GM12878 (cell line): ENCODE data around the gene ITPR2. TPM values are rescaled to one million over a fixed set of nuclear protein-coding genes. Genes with fewer than 3 reads are reported as not detected.

Experiments
- ATF2 ChIP-seq: IDR thresholded peaks from 2 replicates; pipeline ENCODE4 v1.6.1; 2012; ENCODE audit warnings: low read length, inconsistent platforms
- BMI1 ChIP-seq: fragments of 450-650 bp; IDR thresholded peaks from 2 replicates; pipeline ENCODE4 v1.6.1; 2016; ENCODE audit warnings: mild to moderate bottlenecking, moderate library complexity, borderline replicate concordance
- CBX5 ChIP-seq: sonication (generic); IDR thresholded peaks from 2 replicates; pipeline ENCODE4 v1.6.1; 2016; ENCODE audit warnings: low read depth, moderate library complexity, mild to moderate bottlenecking, inconsistent platforms
- CEBPB ChIP-seq, 2 experiments: fragments of 150-350 bp in 1 of 2; IDR thresholded peaks; 2 replicates each; pipeline ENCODE4 v1.6.1; 2012 to 2014; ENCODE audit warnings: low read depth in 2 of 2, low read length in 2 of 2, borderline replicate concordance in 1 of 2, inconsistent platforms in 1 of 2
- E2F4 ChIP-seq: IDR thresholded peaks from 2 replicates; pipeline ENCODE4 v1.6.1; 2012; ENCODE audit warnings: low read depth, low read length, improper control_type of control experiment
- EGR1 ChIP-seq, 2 experiments: IDR thresholded peaks; 1 replicate in 1 of 2; 2 replicates in 1 of 2; pipeline ENCODE4 v1.6.1; 2011 to 2012; ENCODE audit warnings: low read depth in 2 of 2, low read length in 2 of 2, borderline replicate concordance in 1 of 2, mild to moderate bottlenecking in 1 of 2, moderate library complexity in 1 of 2
- HDAC2 ChIP-seq: fragments of 200-600 bp; sonication (generic); IDR thresholded peaks from 2 replicates; pipeline ENCODE4 v1.6.1; 2017
- IKZF1 ChIP-seq: fragments of 450-650 bp; conservative IDR thresholded peaks from 2 replicates; pipeline ENCODE4 v1.6.1; 2017; ENCODE audit warnings: antibody characterized with exemption, mild to moderate bottlenecking
- KDM1A ChIP-seq: fragments of 200-600 bp; sonication (generic); IDR thresholded peaks from 2 replicates; pipeline ENCODE4 v1.6.1; 2016; ENCODE audit warnings: borderline replicate concordance
- MYC ChIP-seq: IDR thresholded peaks from 2 replicates; pipeline ENCODE4 v1.6.1; 2011; ENCODE audit warnings: mild to moderate bottlenecking, low read length, moderate library complexity, inconsistent platforms; ENCODE audit not compliant: insufficient read depth, insufficient replicate concordance, insufficient read length, severe bottlenecking
- NFXL1 ChIP-seq: fragments of 450-650 bp; IDR thresholded peaks from 2 replicates; pipeline ENCODE4 v1.6.1; 2017; ENCODE audit warnings: antibody characterized with exemption, mild to moderate bottlenecking, borderline replicate concordance
- NR2C1 ChIP-seq: fragments of 450-650 bp; IDR thresholded peaks from 2 replicates; pipeline ENCODE4 v1.6.1; 2017; ENCODE audit warnings: antibody characterized with exemption, mild to moderate bottlenecking, moderate library complexity
- PAX5 ChIP-seq: IDR thresholded peaks from 2 replicates; pipeline ENCODE4 v1.6.1; 2011; ENCODE audit warnings: low read depth, low read length, borderline replicate concordance
- POLR2AphosphoS2 ChIP-seq: IDR thresholded peaks from 2 replicates; pipeline ENCODE4 v1.6.1; 2011; ENCODE audit warnings: low read depth, mild to moderate bottlenecking, low read length, improper control_type of control experiment, moderate library complexity
- RBBP5 ChIP-seq: fragments of 200-600 bp; sonication (generic); conservative IDR thresholded peaks from 2 replicates; pipeline ENCODE4 v1.6.1; 2016
- RELB ChIP-seq: fragments of 450-650 bp; IDR thresholded peaks from 2 replicates; pipeline ENCODE4 v1.6.1; 2017; ENCODE audit warnings: low read depth, mild to moderate bottlenecking, moderate library complexity
- RFX5 ChIP-seq: IDR thresholded peaks from 2 replicates; pipeline ENCODE4 v1.6.1; 2011; ENCODE audit warnings: low read depth, low read length, improper control_type of control experiment
- SKIL ChIP-seq: fragments of 450-650 bp; IDR thresholded peaks from 2 replicates; pipeline ENCODE4 v1.6.1; 2017; ENCODE audit warnings: mild to moderate bottlenecking, low read depth, inconsistent platforms; ENCODE audit not compliant: poor library complexity, severe bottlenecking
- SP1 ChIP-seq: IDR thresholded peaks from one replicate; pipeline ENCODE4 v1.6.1; 2011; ENCODE audit warnings: low read depth, low read length
- SPI1 ChIP-seq: IDR thresholded peaks from 2 replicates; pipeline ENCODE4 v1.6.1; 2011; ENCODE audit warnings: low read depth, mild to moderate bottlenecking, low read length, moderate library complexity, borderline replicate concordance; ENCODE audit not compliant: insufficient read depth
- ZNF592 ChIP-seq: fragments of 450-650 bp; IDR thresholded peaks from 2 replicates; pipeline ENCODE4 v1.6.1; 2017; ENCODE audit warnings: mild to moderate bottlenecking, moderate library complexity
- polyA plus RNA-seq, 11 experiments: library from polyadenylated mRNA; depleted of rRNA in 4 of 11; unstranded in 6 of 11; stranded (reverse) in 5 of 11; fragments of >200 nt; fragmentation: Nextera tagmentation in 4 of 11; fragmentation: Illumina TruSeq in 1 of 11; extraction: Ambion mirVana in 4 of 11; extraction: Trizol in 1 of 11; gene quantifications; 1 replicate in 1 of 11; 2 replicates in 10 of 11; pipeline versions ENCODE4 v1.2.1 to v1.2.3, GENCODE V29; 2011 to 2016; ENCODE audit warnings: inconsistent platforms in 2 of 11, missing spikeins in 2 of 11, low read depth in 1 of 11
- total RNA-seq, 4 experiments: library from RNA; depleted of rRNA in 3 of 4; stranded (reverse); fragments of >200 nt in 3 of 4; fragmentation: Illumina TruSeq in 1 of 4; extraction: Trizol in 1 of 4; gene quantifications; 2 replicates each; pipeline versions ENCODE4 v1.2.1 to v1.2.3, GENCODE V29; 2013 to 2021

Gene ITPR2
- total and polyA plus RNA-seq, 10 of the 15 experiments (the other 5 are each of a cell fraction or from before 2014, with no cell fraction given) = 7.5 to 76.2 (median 47.1) TPM

GRCh38 chr12:26749781-26750180 is 83.2 kb downstream of the ITPR2 start (continued):
- TF ChIP-seq SKIL (peak; percentile 97), CBX5 (peak; percentile 89; the same call in 1 of the 2 replicates), RELB (peak; percentile 37; the same call in 1 of the 2 replicates), KDM1A (no peak), BMI1 (peak; percentile 54; the same call in 1 of the 2 replicates), PAX5 (peak; percentile 73), SPI1 (no peak), NR2C1 (no peak), ZNF592 (no peak), CEBPB (IDR thresholded peaks at IDR 0.05; ENCODE audit: borderline replicate concordance in 1 of 2, low read depth in 2 of 2, low read length in 2 of 2) (peak in 1 of 2 experiments; percentile 28; a peak in 1 of 4 replicates), EGR1 (IDR thresholded peaks at IDR 0.05; ENCODE audit: borderline replicate concordance in 1 of 2, low read depth in 2 of 2, low read length in 2 of 2) (no peak), MYC (no peak), SP1 (peak; percentile 17), RBBP5 (no peak), IKZF1 (peak; percentile 58), POLR2AphosphoS2 (no peak), ATF2 (peak; percentile 88), HDAC2 (no peak), RFX5 (no peak), E2F4 (no peak), NFXL1 (no peak)
